ENCODE measurements around the gene HM13. TPM values are rescaled to one million over a fixed set of nuclear protein-coding genes. Genes with fewer than 3 reads are reported as not detected.

HM13 gene
- total and polyA plus RNA-seq, 4 donors: 57.6 to 210 (median 99.1) TPM

DNA sequence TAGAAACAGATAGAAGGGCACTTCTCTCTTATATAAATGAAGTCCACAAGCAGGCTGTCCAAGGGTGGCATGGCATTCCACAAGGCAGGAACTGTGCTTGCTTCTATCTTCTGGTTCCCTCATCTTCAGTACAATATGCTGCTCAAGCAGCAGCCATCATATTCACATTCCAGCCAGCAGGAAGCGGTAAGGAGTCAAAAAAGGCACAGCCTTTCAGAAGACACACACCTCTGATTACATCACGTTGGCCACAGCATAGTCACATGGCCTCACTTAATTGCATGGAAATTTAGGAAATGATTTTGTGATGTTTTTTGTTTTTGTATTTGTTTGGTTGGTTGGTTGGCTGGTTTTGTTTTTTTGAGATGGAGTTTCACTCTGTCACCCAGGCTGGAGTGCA is 20.1 kb upstream of the HM13 start:
- peaks cover 0 to 4% (median 0%) of the 10 kb centered on the region in 4 donors for H3K27me3 ChIP-seq (ENCODE audit: control insufficient read depth in 4 of 4, insufficient read depth in 4 of 4, low read length in 3 of 4)
- H3K9me3 ChIP-seq (ENCODE audit: control insufficient read depth in 4 of 4, low read length in 3 of 4): no peaks in the 10 kb centered on the region
- H3K9ac ChIP-seq (ENCODE audit: low read depth in 1 of 2, low read length in 2 of 2): no peak overlapping the region
- no peaks in the 10 kb centered on the region for H3K4me1 ChIP-seq (ENCODE audit: control insufficient read depth in 4 of 4, insufficient read depth in 4 of 4, low read length in 3 of 4)
- no peak for TF ChIP-seq FOXA1 (IDR thresholded peaks at IDR 0.05)
- TF ChIP-seq, protein P1, sequence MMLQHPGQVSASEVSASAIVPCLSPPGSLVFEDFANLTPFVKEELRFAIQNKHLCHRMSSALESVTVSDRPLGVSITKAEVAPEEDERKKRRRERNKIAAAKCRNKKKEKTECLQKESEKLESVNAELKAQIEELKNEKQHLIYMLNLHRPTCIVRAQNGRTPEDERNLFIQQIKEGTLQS (IDR thresholded peaks at IDR 0.05): no peak
- TF ChIP-seq EGR1 (IDR thresholded peaks at IDR 0.05; ENCODE audit: low read depth in 2 of 2): no peak
- no peak for TF ChIP-seq SP1 (IDR thresholded peaks at IDR 0.05)
- TF ChIP-seq YY1 (IDR thresholded peaks at IDR 0.05): no peak
- TF ChIP-seq RXRA (IDR thresholded peaks at IDR 0.05): no peak
- TF ChIP-seq HNF4G (IDR thresholded peaks at IDR 0.05): no peak
- TF ChIP-seq HNF4A (conservative IDR thresholded peaks at IDR 0.05): no peak
- no peak for TF ChIP-seq RAD21 (IDR thresholded peaks at IDR 0.05)
- TF ChIP-seq, protein P2, sequence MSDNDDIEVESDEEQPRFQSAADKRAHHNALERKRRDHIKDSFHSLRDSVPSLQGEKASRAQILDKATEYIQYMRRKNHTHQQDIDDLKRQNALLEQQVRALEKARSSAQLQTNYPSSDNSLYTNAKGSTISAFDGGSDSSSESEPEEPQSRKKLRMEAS (IDR thresholded peaks at IDR 0.05): no peak
- no peak for TF ChIP-seq JUND (IDR thresholded peaks at IDR 0.05)
- TF ChIP-seq NR2F2 (IDR thresholded peaks at IDR 0.05): no peak
- TF ChIP-seq, protein P3, sequence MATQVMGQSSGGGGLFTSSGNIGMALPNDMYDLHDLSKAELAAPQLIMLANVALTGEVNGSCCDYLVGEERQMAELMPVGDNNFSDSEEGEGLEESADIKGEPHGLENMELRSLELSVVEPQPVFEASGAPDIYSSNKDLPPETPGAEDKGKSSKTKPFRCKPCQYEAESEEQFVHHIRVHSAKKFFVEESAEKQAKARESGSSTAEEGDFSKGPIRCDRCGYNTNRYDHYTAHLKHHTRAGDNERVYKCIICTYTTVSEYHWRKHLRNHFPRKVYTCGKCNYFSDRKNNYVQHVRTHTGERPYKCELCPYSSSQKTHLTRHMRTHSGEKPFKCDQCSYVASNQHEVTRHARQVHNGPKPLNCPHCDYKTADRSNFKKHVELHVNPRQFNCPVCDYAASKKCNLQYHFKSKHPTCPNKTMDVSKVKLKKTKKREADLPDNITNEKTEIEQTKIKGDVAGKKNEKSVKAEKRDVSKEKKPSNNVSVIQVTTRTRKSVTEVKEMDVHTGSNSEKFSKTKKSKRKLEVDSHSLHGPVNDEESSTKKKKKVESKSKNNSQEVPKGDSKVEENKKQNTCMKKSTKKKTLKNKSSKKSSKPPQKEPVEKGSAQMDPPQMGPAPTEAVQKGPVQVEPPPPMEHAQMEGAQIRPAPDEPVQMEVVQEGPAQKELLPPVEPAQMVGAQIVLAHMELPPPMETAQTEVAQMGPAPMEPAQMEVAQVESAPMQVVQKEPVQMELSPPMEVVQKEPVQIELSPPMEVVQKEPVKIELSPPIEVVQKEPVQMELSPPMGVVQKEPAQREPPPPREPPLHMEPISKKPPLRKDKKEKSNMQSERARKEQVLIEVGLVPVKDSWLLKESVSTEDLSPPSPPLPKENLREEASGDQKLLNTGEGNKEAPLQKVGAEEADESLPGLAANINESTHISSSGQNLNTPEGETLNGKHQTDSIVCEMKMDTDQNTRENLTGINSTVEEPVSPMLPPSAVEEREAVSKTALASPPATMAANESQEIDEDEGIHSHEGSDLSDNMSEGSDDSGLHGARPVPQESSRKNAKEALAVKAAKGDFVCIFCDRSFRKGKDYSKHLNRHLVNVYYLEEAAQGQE (IDR thresholded peaks at IDR 0.05): no peak
- no peak for TF ChIP-seq FOXA2 (IDR thresholded peaks at IDR 0.05)
- TF ChIP-seq GABPA (IDR thresholded peaks at IDR 0.05 in 1 of 2, conservative IDR thresholded peaks at IDR 0.05 in 1 of 2): no peak
- TF ChIP-seq, protein P4, sequence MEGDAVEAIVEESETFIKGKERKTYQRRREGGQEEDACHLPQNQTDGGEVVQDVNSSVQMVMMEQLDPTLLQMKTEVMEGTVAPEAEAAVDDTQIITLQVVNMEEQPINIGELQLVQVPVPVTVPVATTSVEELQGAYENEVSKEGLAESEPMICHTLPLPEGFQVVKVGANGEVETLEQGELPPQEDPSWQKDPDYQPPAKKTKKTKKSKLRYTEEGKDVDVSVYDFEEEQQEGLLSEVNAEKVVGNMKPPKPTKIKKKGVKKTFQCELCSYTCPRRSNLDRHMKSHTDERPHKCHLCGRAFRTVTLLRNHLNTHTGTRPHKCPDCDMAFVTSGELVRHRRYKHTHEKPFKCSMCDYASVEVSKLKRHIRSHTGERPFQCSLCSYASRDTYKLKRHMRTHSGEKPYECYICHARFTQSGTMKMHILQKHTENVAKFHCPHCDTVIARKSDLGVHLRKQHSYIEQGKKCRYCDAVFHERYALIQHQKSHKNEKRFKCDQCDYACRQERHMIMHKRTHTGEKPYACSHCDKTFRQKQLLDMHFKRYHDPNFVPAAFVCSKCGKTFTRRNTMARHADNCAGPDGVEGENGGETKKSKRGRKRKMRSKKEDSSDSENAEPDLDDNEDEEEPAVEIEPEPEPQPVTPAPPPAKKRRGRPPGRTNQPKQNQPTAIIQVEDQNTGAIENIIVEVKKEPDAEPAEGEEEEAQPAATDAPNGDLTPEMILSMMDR (IDR thresholded peaks at IDR 0.05; ENCODE audit: low read depth, low read length, missing input control): no peak
- no peak for DNase-seq (ENCODE audit: low spot score)
- no peak overlapping the region for H3K4me3 ChIP-seq (ENCODE audit: low read depth in 1 of 3, low read length in 3 of 3)
- H3K36me3 ChIP-seq (ENCODE audit: control insufficient read depth in 4 of 4, insufficient read depth in 3 of 4, low read depth in 1 of 4, low read length in 3 of 4): no peaks in the 10 kb centered on the region
- WGBS: 54% methylated on average over 2 of the region's 2 CpGs
- no peak overlapping the region for H3K27ac ChIP-seq (ENCODE audit: low read depth in 1 of 2, low read length in 2 of 2)

DNA sequence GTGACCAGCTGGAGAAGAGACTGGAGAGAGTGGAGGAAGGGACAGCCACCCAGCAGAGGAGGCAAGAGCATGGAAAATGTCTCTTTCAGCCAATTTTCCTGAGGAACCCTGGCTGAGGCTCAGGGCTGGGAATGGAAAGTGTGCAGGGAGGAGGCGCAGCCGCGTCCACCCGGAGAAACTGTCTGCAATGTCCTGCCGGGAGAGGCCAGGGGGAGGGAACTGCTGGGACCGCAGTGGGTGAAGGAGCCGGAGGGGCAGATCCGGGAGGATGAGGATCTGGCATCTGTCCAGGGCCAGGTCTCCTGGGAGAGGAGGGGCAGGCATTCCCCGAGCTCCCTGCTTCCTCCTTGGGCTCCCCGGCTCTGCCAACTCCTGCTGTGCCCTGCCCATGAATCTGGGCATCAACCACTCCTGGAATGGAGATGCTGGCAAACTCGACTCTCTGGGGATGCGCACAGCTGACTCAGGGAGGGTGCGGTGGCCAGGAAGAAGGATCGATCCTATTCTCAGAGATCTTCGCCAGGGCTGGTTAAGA is 17.4 kb upstream of the HM13 start:
- no peak for DNase-seq (ENCODE audit: low spot score)
- Histone ChIP-seq H3K4me1 (ENCODE audit: control insufficient read depth in 4 of 4, insufficient read depth in 4 of 4, low read length in 3 of 4) (no peaks in the 10 kb centered on the region), H3K4me3 (ENCODE audit: low read depth in 1 of 3, low read length in 3 of 3) (no peak overlapping the region), H3K9me3 (ENCODE audit: control insufficient read depth in 4 of 4, low read length in 3 of 4) (no peaks in the 10 kb centered on the region), H3K27ac (ENCODE audit: low read depth in 1 of 2, low read length in 2 of 2) (no peak overlapping the region), H3K36me3 (ENCODE audit: control insufficient read depth in 4 of 4, insufficient read depth in 3 of 4, low read depth in 1 of 4, low read length in 3 of 4) (no peaks in the 10 kb centered on the region), H3K27me3 (ENCODE audit: control insufficient read depth in 4 of 4, insufficient read depth in 4 of 4, low read length in 3 of 4) (peaks cover 0 to 4% (median 0%) of the 10 kb centered on the region in 4 donors), H3K9ac (ENCODE audit: low read depth in 1 of 2, low read length in 2 of 2) (no peak overlapping the region)
- 55% methylated on average over 15 of the region's 15 CpGs for WGBS
- peak; percentile 26 for TF ChIP-seq SP1 (IDR thresholded peaks at IDR 0.05)
- no peak for TF ChIP-seq YY1 (IDR thresholded peaks at IDR 0.05)
- TF ChIP-seq, protein P1 (IDR thresholded peaks at IDR 0.05): no peak
- TF ChIP-seq RXRA (IDR thresholded peaks at IDR 0.05): no peak
- TF ChIP-seq EGR1 (IDR thresholded peaks at IDR 0.05; ENCODE audit: low read depth in 2 of 2): no peak
- TF ChIP-seq, protein P5, sequence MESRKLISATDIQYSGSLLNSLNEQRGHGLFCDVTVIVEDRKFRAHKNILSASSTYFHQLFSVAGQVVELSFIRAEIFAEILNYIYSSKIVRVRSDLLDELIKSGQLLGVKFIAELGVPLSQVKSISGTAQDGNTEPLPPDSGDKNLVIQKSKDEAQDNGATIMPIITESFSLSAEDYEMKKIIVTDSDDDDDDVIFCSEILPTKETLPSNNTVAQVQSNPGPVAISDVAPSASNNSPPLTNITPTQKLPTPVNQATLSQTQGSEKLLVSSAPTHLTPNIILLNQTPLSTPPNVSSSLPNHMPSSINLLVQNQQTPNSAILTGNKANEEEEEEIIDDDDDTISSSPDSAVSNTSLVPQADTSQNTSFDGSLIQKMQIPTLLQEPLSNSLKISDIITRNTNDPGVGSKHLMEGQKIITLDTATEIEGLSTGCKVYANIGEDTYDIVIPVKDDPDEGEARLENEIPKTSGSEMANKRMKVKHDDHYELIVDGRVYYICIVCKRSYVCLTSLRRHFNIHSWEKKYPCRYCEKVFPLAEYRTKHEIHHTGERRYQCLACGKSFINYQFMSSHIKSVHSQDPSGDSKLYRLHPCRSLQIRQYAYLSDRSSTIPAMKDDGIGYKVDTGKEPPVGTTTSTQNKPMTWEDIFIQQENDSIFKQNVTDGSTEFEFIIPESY (IDR thresholded peaks at IDR 0.05): no peak
- peak; percentile 55 for TF ChIP-seq NR2F2 (IDR thresholded peaks at IDR 0.05)
- TF ChIP-seq JUND (IDR thresholded peaks at IDR 0.05): no peak
- TF ChIP-seq, protein P3 (IDR thresholded peaks at IDR 0.05): no peak
- TF ChIP-seq FOXA1 (IDR thresholded peaks at IDR 0.05): no peak
- TF ChIP-seq TAF1 (conservative IDR thresholded peaks at IDR 0.05): no peak
- TF ChIP-seq HNF4A (conservative IDR thresholded peaks at IDR 0.05): no peak
- TF ChIP-seq, protein P2 (IDR thresholded peaks at IDR 0.05): no peak
- no peak for TF ChIP-seq GABPA (IDR thresholded peaks at IDR 0.05 in 1 of 2, conservative IDR thresholded peaks at IDR 0.05 in 1 of 2)
- TF ChIP-seq RAD21 (IDR thresholded peaks at IDR 0.05): peak in 1 of 2 donors; percentile 16

All from liver (tissue), 9 donors.